DMS53 treated with DMSO at 0.1 percent for 48 hours (cell line): ENCODE results near the gene SLC2A13.
"Not testable (repeated sequence)": the region's sequence is repeated elsewhere in the genome, so short reads cannot be mapped to it uniquely, and the experiment has no call there.

Experiments
- DNase-seq: peaks from one replicate; lab custom pipeline; 2025; ENCODE audit not compliant: unreplicated experiment; lab: John Stamatoyannopoulos, UW

Gene SLC2A13

GRCh38 chr12:40106202-40106533 is 287 bp upstream of the SLC2A13 start:
- DNase-seq = peak; percentile 64

GRCh38 chr12:40105265-40105514 is 691 bp downstream of the SLC2A13 start:
- no peak for DNase-seq

GRCh38 chr12:40104461-40105264 is 1.2 kb downstream of the SLC2A13 start:
- no peak for DNase-seq

GRCh38 chr12:40103043-40103442 is 2.8 kb downstream of the SLC2A13 start:
- no peak for DNase-seq

GRCh38 chr12:40101747-40102146 is 4.1 kb downstream of the SLC2A13 start:
- no peak for DNase-seq

GRCh38 chr12:40099423-40099853 is 6.4 kb downstream of the SLC2A13 start:
- peak; percentile 90 for DNase-seq

- no peak for DNase-seq
These were observed 7.3 kb downstream of the SLC2A13 start for GRCh38 chr12:40098406-40099145.

- no peak for DNase-seq
These were observed 12.4 kb downstream of the SLC2A13 start for GRCh38 chr12:40093512-40093911.

GRCh38 chr12:40086471-40086870 is 19.4 kb downstream of the SLC2A13 start:
- no peak for DNase-seq

GRCh38 chr12:40078266-40078665 is 27.6 kb downstream of the SLC2A13 start:
- DNase-seq = no peak

GRCh38 chr12:40075458-40075857 is 30.4 kb downstream of the SLC2A13 start:
- DNase-seq = no peak

- DNase-seq = no peak
These were observed 37.5 kb downstream of the SLC2A13 start for GRCh38 chr12:40068416-40068815.

GRCh38 chr12:40065636-40066035 is 40.2 kb downstream of the SLC2A13 start:
- no peak for DNase-seq

GRCh38 chr12:40063414-40063813 is 42.5 kb downstream of the SLC2A13 start:
- DNase-seq = no peak

- no peak for DNase-seq
These were observed 47.1 kb downstream of the SLC2A13 start for GRCh38 chr12:40058721-40059190.

- no peak for DNase-seq
These were observed 49.5 kb downstream of the SLC2A13 start for GRCh38 chr12:40056373-40056772.

GRCh38 chr12:40055776-40056175 is 50.1 kb downstream of the SLC2A13 start:
- no peak for DNase-seq

GRCh38 chr12:40055228-40055579 is 50.7 kb downstream of the SLC2A13 start:
- DNase-seq = no peak

GRCh38 chr12:40054555-40055227 is 51.2 kb downstream of the SLC2A13 start:
- DNase-seq = no peak

GRCh38 chr12:40049268-40049667 is 56.6 kb downstream of the SLC2A13 start:
- no peak for DNase-seq

- not testable (repeated sequence) for DNase-seq
These were observed 58.9 kb downstream of the SLC2A13 start for GRCh38 chr12:40047002-40047401.

GRCh38 chr12:40045656-40046055 is 60.2 kb downstream of the SLC2A13 start:
- no peak for DNase-seq
